Measurements from ENCODE around the gene PHRF1.

The PHRF1 gene

DNA sequence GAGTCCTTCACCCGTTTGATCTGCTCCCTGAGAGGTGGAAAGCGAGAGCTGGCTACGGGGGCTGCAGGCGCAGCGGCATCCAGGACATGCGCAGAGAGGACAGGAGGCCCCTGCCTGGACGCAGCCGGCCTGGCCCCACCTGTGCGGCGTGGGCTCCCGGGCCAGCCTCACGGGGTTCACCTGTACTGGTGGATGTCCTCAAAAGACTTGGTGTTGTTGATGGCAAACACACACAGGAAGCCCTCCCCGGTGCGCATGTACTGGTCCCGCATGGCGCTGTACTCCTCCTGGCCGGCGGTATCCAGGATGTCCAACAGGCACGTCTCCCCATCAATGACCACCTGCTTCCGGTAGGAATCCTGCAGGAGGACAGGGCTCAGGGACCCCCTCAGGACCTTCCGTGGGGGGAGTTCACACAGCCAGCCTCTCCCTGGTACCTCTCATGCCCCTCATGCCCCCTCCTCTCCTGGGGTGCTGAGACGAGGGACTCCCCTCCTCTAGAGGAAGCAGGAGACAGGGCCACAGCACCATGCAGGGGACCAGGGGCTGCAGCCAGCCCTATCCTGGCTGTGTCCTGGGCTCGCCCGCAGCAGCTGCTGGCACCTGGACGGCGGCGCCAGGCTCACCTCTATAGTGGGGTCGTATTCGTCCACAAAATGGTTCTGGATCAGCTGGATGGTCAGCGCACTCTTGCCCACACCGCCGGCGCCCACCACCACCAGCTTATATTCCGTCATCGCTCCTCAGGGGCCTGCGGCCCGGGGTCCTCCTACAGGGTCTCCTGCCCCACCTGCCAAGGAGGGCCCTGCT, 42.5 kb upstream of the PHRF1 start:
- H4K20me1 ChIP-seq: peaks cover 57% of the 10 kb centered on the region
- peak overlapping the region; percentile 97 for H3K4me3 ChIP-seq
- H3K4me1 ChIP-seq: peaks cover 45% of the 10 kb centered on the region
- TF ChIP-seq Cebpa-rat (IDR thresholded peaks at IDR 0.05): no peak
- no peaks in the 10 kb centered on the region for H3K9me3 ChIP-seq
- H3K9ac ChIP-seq: peak overlapping the region; percentile 91
- H3K27me3 ChIP-seq: no peaks in the 10 kb centered on the region
- H3K36me3 ChIP-seq: peaks cover 49% of the 10 kb centered on the region
- peak overlapping the region; percentile 90 for H3K4me2 ChIP-seq
- H3K27ac ChIP-seq: peak overlapping the region; percentile 85

- H3K36me3 ChIP-seq: peaks cover 41% of the 10 kb centered on the region
- peak overlapping the region; percentile 90 for H3K4me2 ChIP-seq
- H3K9ac ChIP-seq: peak overlapping the region; percentile 91
- H3K27me3 ChIP-seq: no peaks in the 10 kb centered on the region
- peaks cover 49% of the 10 kb centered on the region for H3K4me1 ChIP-seq
- H4K20me1 ChIP-seq: peaks cover 55% of the 10 kb centered on the region
- no peaks in the 10 kb centered on the region for H3K9me3 ChIP-seq
- peak overlapping the region; percentile 97 for H3K4me3 ChIP-seq
- peak overlapping the region; percentile 85 for H3K27ac ChIP-seq
- TF ChIP-seq Cebpa-rat (IDR thresholded peaks at IDR 0.05): no peak
These were observed 41.7 kb upstream of the PHRF1 start for GRCh38 chr11:534396-535209.

- peak overlapping the region; percentile 85 for H3K27ac ChIP-seq
- H4K20me1 ChIP-seq: peaks cover 49% of the 10 kb centered on the region
- H3K27me3 ChIP-seq: no peaks in the 10 kb centered on the region
- peak overlapping the region; percentile 92 for H3K9ac ChIP-seq
- peaks cover 55% of the 10 kb centered on the region for H3K4me1 ChIP-seq
- no peaks in the 10 kb centered on the region for H3K9me3 ChIP-seq
- peak overlapping the region; percentile 90 for H3K4me2 ChIP-seq
- peak overlapping the region; percentile 97 for H3K4me3 ChIP-seq
- no peak for TF ChIP-seq Cebpa-rat (IDR thresholded peaks at IDR 0.05)
- H3K36me3 ChIP-seq: peaks cover 35% of the 10 kb centered on the region
These were observed 41.1 kb upstream of the PHRF1 start for GRCh38 chr11:535210-535518.

- H3K9ac ChIP-seq: peak within 1 kb of the TSS; percentile 92
- no peak for TF ChIP-seq Cebpa-rat (IDR thresholded peaks at IDR 0.05)
- peak within 1 kb of the TSS; percentile 99 for H3K27ac ChIP-seq
- H3K4me1 ChIP-seq: peaks cover 60% of the 10 kb centered on the region
- H3K27me3 ChIP-seq: no peaks in the 10 kb centered on the region
- H4K20me1 ChIP-seq: peaks cover 49% of the 10 kb centered on the region
- no peaks in the 10 kb centered on the region for H3K9me3 ChIP-seq
- peaks cover 34% of the 10 kb centered on the region for H3K36me3 ChIP-seq
- peak within 1 kb of the TSS; percentile 100 for H3K4me2 ChIP-seq
- H3K4me3 ChIP-seq: peak within 1 kb of the TSS; percentile 97
These were observed 40.5 kb upstream of the PHRF1 start, which contains the start of gene HRAS for GRCh38 chr11:535519-536454. HRAS (minus strand) TSS chr11:535576.

GRCh38 chr11:536841-537621, 39.2 kb upstream of the PHRF1 start, which contains the start of gene LRRC56:
LRRC56 (plus strand) TSS chr11:537527; CDS start chr11:540685, 3,158 bp downstream.
- peaks cover 37% of the 10 kb centered on the region for H4K20me1 ChIP-seq
- H3K4me3 ChIP-seq: peak within 1 kb of the TSS; percentile 97
- H3K36me3 ChIP-seq: peaks cover 21% of the 10 kb centered on the region
- no peak for TF ChIP-seq Cebpa-rat (IDR thresholded peaks at IDR 0.05)
- H3K9me3 ChIP-seq: no peaks in the 10 kb centered on the region
- peak within 1 kb of the TSS; percentile 99 for H3K27ac ChIP-seq
- H3K4me1 ChIP-seq: peaks cover 68% of the 10 kb centered on the region
- peak within 1 kb of the TSS; percentile 92 for H3K9ac ChIP-seq
- H3K4me2 ChIP-seq: peak within 1 kb of the TSS; percentile 100
- H3K27me3 ChIP-seq: no peaks in the 10 kb centered on the region

- peak overlapping the region; percentile 99 for H3K27ac ChIP-seq
- peak overlapping the region; percentile 97 for H3K4me3 ChIP-seq
- peaks cover 29% of the 10 kb centered on the region for H4K20me1 ChIP-seq
- H3K4me1 ChIP-seq: peaks cover 68% of the 10 kb centered on the region
- H3K27me3 ChIP-seq: no peaks in the 10 kb centered on the region
- no peak for TF ChIP-seq Cebpa-rat (IDR thresholded peaks at IDR 0.05)
- H3K36me3 ChIP-seq: peaks cover 13% of the 10 kb centered on the region
- H3K9me3 ChIP-seq: no peaks in the 10 kb centered on the region
- H3K9ac ChIP-seq: peak overlapping the region; percentile 92
- peak overlapping the region; percentile 100 for H3K4me2 ChIP-seq
These were observed 38.4 kb upstream of the PHRF1 start for GRCh38 chr11:537622-538430.

GRCh38 chr11:538431-539051, 37.7 kb upstream of the PHRF1 start:
- peaks cover 62% of the 10 kb centered on the region for H3K4me1 ChIP-seq
- peak overlapping the region; percentile 92 for H3K9ac ChIP-seq
- peak overlapping the region; percentile 99 for H3K27ac ChIP-seq
- no peaks in the 10 kb centered on the region for H3K9me3 ChIP-seq
- no peaks in the 10 kb centered on the region for H3K27me3 ChIP-seq
- peak overlapping the region; percentile 100 for H3K4me2 ChIP-seq
- no peak for TF ChIP-seq Cebpa-rat (IDR thresholded peaks at IDR 0.05)
- H3K4me3 ChIP-seq: peak overlapping the region; percentile 97; the same call in 1 of the 2 replicates
- H4K20me1 ChIP-seq: peaks cover 22% of the 10 kb centered on the region
- peaks cover 6% of the 10 kb centered on the region for H3K36me3 ChIP-seq
